GM19468 (cell line): Measurements from ENCODE around the gene PIP5K1B.

ENCODE experiments used
- ATAC-seq: cut with Tn5 transposase; IDR thresholded peaks from one replicate; pipeline ENCODE4 v1.9.1; 2021; ENCODE audit warnings: mild to moderate bottlenecking, moderate library complexity, moderate number of reproducible peaks; ENCODE audit not compliant: unreplicated experiment; ENCODE audit errors: extremely low read depth

Gene PIP5K1B

GRCh38 chr9:68841276-68842052 lies 136.4 kb downstream of the PIP5K1B start:
- no peak for ATAC-seq

DNA sequence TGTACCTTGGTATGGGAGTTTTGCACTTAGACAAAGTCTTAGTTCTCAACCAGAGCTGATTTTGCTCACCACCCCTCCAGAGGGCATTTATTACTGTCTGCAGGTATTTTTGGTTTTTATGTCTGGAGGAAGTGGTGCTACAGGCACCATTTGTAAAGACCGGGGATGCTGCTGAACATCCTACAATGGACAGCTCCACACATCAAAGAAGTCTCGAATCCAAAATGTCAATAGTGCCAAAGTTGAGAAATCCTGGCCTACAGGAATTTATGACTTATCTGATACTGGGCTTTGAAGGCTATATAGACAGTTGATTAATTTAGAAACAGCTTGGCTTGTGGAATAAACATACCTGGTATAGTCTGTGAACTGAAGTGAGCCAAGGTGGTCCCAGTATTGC lies 137.5 kb downstream of the PIP5K1B start:
- ATAC-seq = no peak

DNA sequence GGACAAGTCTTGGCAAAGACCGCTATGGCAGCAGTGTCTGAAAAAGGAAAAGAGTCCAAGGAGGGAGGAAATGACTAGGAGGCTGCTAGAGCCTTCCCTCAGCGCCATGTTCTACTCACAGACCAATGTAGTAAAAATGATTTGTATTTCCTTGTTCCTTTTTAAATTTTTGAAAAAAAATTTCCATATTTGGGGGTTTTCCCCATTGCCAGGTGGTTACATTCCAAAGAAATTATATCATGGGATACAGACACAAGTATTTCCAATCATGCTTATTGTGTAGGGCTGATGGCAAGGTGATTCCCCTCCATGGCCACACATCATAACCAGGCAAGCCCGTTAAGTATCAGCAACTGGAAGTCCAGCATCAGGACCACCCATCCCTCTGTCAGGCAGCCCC lies 138.2 kb downstream of the PIP5K1B start:
- no peak for ATAC-seq

DNA sequence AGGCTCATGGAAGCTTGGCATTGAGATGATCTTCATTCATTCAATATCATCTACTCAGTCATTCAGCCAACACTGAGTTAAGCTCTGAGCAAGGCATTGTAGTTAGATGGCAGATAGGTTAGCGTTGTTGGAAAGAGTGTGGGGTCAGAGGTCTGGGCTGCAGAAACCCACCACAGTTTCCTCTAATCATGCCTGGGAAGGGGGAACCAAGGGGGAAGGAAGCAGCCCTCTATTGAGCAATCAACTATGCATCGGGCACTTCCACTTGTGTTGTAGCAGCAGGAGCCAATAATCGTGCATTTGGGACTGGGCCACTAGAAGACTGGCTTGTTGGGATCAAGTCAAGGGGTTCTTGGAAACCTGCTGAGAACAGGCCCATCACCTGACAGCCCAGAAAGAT lies 139.1 kb downstream of the PIP5K1B start:
- no peak for ATAC-seq

DNA sequence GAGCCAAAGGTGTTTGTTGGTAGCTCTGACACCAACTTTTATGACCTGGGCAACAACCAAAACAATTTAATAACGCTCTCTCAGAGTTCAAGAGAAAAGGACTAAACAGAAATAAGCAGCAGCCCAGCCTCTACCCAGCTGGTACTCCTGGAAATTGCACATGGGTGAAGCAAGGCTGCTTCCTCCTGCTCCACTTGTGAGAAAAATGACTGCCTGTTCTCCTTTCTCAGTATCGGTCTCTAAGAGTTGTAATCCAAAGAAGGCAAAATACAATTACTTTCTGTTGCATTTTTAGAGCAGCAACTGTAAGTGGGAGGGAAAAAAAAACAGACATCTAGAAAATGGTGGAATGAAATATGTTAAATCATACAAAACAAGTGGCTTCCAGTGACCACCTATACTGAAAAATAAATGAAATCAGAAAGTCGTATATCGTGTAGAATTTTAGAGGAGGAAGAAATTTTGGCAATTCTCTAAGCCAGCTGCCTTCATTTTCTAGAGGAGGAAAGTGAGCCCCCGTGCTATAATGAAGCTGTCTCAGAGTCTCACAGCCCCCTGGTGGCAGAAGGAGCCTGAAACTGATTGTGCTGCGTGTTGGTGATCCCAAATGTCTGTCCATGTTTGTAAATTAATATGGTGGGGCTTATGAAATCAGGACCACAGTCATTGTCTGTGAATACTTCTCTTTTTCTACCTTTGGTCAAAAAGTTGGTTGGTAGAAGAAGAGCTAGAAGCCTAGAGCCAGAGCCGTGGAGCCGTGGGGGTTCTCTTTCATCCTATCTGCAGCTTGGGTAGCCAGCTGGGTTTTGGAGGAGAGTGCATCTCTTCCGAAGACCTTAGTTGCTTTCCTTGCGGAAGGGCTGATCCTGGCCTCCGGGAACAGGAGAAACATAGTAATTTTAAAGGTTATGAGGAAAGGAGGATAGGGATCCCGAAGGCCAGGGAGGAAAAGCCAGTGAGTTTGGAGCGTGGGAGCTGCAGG lies 139.9 kb downstream of the PIP5K1B start:
- peak; percentile 37 for ATAC-seq

DNA sequence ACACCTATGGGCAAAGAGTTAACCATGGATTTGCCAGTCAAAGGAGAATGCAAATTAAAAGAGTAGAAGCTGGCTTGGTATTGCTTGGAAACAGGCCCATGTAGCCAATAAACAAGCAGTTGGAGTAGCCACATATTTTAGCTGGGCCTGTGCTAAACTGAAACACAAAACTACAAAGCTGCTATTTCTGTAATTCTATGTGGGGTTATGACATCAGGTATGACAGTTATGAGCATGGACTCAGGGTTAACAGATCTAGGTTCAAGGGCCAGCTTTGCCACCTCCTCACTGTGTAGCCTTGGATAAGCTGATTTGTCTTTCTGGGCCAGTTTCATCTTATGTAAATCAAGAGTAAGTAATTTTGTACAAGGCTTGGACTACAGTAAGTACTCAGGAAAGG lies 142.7 kb downstream of the PIP5K1B start:
- ATAC-seq = peak; percentile 35

DNA sequence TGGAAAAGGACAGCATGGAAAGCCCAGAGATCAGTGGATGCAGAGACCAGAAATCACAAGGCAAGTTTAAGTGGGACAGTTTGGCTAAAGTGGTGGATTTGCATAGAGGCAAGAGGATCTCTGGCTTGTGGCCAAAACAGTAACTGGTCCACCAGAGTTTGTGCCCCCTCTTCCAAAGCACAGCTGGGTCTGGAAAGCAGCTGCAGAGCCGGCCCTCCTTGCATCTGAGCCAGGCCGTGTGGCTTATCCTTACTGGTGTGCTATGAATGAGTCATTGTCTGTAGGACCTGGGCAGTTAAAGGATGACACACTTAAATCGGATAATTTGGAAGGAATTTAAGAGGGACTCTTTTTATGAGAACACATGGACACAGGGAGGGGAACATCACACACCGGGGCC lies 146.6 kb downstream of the PIP5K1B start:
- ATAC-seq = no peak

DNA sequence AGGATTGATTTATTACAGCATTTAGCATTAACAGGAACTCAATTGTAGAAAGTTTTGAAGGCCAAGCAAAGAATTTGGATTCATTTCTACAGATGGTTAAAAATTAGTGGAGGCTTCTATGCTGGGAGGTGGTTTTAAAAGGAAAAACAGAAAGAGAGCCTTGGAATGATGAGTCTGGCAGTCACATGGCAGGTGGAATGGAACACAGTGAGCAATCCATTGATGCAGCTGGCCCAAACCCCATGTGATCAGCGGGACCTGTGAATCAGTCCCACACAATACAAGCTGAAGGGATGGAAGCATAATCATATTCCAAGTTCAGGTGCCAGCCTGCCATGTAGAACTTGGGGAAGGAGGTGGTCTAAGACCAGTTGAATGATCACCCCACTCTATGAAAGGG lies 147.9 kb downstream of the PIP5K1B start:
- no peak for ATAC-seq

- ATAC-seq = no peak
These were observed 154.3 kb downstream of the PIP5K1B start for GRCh38 chr9:68859347-68859746.

DNA sequence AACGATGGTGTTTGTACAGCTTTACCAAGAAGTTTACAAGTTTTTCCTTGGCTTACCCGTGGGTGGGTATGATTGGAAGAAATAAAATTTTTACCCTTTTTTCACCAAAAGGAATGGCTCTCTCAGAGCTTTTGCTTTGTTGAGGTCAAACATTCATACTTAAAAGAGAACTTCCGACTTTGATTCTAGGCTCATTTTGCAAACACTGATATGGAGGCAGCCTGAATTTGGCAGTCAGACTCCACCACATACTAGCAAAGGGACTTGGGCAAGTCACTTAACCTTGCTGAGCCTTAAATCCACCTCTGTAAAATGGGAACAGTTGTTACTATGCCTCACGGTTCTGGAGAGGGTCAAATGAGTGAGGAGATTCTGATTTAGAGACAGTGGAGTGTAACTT lies 155.4 kb downstream of the PIP5K1B start:
- no peak for ATAC-seq

GRCh38 chr9:68861436-68861835 lies 156.4 kb downstream of the PIP5K1B start:
- ATAC-seq = no peak

DNA sequence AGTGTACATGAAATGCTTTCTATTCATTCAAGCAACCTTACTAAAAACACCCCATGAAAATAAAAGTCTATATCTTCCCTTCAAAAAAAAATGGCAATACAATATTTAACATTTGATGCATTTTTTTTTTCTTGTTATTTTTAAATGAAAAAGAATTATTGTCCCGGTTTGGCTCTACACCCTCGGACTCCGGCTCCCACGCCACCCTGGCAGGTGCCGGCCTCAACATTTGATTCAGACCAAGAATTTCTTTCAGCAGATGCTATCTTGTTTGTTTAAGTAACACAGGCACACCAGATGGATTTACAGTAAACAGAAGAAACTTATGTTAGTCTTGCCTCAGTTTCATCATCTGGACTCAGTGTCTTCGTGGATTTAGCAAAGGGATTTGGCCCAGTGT lies 162.0 kb downstream of the PIP5K1B start:
- ATAC-seq = no peak

DNA sequence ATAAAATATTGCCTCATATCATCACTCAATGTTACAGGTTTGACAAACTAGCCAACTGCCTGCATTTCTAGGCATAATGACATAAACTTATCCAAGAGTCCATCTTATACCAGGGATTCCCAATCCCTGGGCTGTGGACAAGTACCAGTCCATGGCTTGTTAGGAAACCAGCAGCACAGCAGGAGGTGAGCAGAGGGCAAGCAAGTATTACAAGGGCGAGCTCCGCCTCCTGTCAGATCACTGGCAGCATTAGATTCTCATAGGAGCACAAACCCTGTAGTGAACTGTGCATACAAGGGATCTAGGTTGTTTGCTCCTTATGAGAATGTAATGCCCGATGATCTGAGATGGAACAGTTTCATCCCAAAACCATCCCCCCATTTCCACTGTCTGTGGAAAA lies 164.0 kb downstream of the PIP5K1B start:
- ATAC-seq = no peak

DNA sequence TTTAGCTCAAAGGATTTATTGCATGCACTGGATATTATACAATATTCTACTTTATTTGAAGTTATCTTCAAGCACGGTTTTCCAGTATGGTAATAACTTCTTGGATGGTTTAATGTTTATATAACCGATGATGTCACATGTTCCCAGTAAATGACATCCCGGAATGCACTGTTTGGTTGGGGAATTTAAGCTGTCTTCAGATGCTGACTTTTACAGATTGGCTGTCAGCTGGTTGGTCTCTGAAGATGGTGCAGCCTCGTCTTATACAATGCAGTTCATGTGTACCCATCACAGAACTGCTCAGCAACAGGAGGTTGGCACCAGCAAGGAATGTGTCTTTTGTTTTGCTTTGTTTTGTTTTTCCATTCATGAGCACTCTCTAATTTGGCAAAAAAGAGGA lies 165.0 kb downstream of the PIP5K1B start:
- ATAC-seq = no peak

DNA sequence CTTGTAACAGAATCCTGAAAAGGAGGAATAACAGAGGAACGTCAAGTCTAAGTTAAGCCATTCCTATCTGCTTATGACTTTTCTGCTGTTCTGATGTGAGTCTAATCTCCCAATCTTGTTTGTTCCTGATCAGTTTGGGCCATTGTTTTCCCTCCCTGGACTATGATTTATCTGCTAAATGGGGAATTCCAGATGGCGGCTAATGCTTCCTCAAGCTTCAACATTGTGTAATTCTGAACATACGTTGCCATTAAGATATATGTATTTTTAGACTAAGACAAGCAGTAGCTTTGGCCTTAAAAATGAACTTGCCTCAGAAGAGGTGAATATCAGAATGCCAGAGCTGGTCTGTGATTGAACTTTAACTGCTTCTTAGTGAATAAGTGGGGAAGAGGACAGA lies 166.2 kb downstream of the PIP5K1B start:
- no peak for ATAC-seq

DNA sequence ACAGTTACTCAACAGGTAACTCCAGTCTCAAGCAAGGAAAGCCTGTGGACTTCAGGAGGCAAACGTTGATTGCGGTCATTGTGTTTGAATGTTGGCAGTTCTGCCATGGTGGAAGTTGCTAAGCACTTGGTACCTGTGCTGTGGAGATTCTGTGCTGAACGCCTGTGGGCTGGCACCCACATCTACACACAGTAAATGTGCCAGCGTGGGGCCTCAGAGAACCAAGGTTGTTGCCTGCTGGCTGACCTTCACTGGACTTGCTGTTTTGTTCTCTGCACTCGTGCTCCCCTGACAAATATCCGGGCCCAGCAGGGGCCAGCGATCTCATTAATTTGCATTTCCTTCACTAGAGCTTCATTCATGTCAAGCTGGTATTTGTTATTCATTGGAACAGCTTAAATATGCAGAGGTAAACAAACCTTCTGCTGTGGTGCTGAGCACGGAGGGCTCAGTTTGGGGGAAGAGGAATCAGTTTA lies 167.0 kb downstream of the PIP5K1B start:
- ATAC-seq = no peak

- no peak for ATAC-seq
These were observed 168.1 kb downstream of the PIP5K1B start for GRCh38 chr9:68873179-68873578.

GRCh38 chr9:68876273-68876672 lies 171.2 kb downstream of the PIP5K1B start:
- no peak for ATAC-seq

DNA sequence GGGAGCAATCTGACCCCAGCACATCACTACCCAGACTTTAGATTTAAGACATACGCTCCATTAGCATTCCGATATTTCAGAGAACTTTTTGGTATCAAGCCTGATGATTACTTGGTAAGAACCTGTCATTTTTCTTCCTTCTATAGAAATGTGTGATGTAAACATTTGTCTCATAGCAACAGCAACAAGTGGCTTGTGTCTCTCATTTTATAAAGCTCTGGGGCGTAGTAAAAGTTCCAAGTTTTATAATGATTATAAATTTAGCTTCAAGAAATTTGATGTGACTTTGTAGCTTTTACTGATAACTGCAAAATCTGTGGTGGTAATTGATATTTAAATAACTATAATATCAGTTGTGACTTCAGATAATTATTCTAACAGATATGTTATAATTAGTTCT lies 171.6 kb downstream of the PIP5K1B start:
- ATAC-seq = no peak

DNA sequence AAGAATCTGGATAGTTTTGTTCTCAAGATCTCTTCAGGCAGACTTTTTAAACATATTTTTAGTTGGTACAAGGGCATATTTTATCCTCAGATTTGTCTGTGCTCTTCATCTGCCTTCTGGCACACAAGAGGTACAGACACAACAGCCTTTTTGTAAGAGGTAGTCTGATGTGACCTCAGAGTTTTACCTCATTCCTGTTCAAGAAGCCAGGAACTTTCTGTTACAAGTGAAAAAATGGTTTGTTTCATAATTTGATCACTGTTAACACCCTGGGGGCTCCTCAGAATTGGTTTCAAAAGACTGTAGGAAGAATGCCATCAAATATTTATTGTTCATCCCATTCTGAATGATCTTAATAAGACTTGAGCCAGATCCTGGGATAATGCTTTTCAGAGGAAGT lies 172.2 kb downstream of the PIP5K1B start:
- ATAC-seq = no peak

DNA sequence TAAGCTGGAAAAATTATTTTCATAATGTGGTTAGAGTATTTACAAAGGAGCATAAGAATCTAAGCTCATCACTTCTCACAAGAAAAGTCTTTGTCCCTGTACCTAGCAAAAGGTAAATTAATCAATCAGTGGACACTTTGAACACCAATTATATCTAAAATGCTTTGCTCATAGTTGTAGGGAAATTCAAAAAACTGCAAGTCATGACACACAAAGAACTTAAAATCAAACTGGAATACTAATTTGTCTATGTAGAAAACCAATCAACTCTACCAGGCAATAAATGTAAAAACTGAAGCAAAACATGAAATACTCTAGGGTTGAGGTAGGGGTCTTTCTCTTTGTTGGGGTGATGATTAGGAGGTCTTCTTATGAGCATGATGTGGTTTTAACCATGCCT lies 173.4 kb downstream of the PIP5K1B start:
- no peak for ATAC-seq
